Stimulated activated CD8-positive, alpha-beta memory T cell treated with anti-CD3 and anti-CD28 coated beads, Interleukin-12 subunit alpha, Interleukin-12 subunit beta, amount 100 ng/mL, for 1 hour (primary cell): Measurements from ENCODE around the gene DDX42.

Source experiments
- DNase-seq: peaks from one replicate; pipeline ENCODE4 v3.0.0-alpha.2; 2020; ENCODE audit warnings: low read depth

The DDX42 gene

GRCh38 chr17:63823659-63824331 lies 49.8 kb downstream of the DDX42 start:
- no peak for DNase-seq

GRCh38 chr17:63824362-63824761 lies 50.4 kb downstream of the DDX42 start:
- no peak for DNase-seq

- DNase-seq, result no peak
Observed at GRCh38 chr17:63826468-63827001, 52.6 kb downstream of the DDX42 start.

GRCh38 chr17:63827002-63827800 lies 53.2 kb downstream of the DDX42 start, which contains the start of the genes FTSJ3 and PSMC5:
TSS of gene FTSJ3 (minus strand) at chr17:63827663. CDS start at chr17:63826902, 761 bp downstream.
TSS of gene PSMC5 (plus strand) at chr17:63827431. CDS start at chr17:63827491, 60 bp downstream.
- peak; percentile 94 for DNase-seq

GRCh38 chr17:63827801-63828221 lies 53.8 kb downstream of the DDX42 start:
- no peak for DNase-seq

GRCh38 chr17:63828936-63829335 lies 55.0 kb downstream of the DDX42 start:
- no peak for DNase-seq

- no peak for DNase-seq
Observed at GRCh38 chr17:63830278-63830677, 56.3 kb downstream of the DDX42 start.

- DNase-seq, result no peak
Observed at GRCh38 chr17:63830904-63831491, 57.0 kb downstream of the DDX42 start.

GRCh38 chr17:63831505-63831904 lies 57.5 kb downstream of the DDX42 start:
- no peak for DNase-seq

GRCh38 chr17:63832014-63832413 lies 58.0 kb downstream of the DDX42 start:
- no peak for DNase-seq

- DNase-seq, result no peak
Observed at GRCh38 chr17:63832455-63832854, 58.5 kb downstream of the DDX42 start.

- no peak for DNase-seq
Observed at GRCh38 chr17:63833026-63833740, 59.2 kb downstream of the DDX42 start.

GRCh38 chr17:63833741-63834373 lies 59.9 kb downstream of the DDX42 start:
- DNase-seq, result no peak

- no peak for DNase-seq
Observed at GRCh38 chr17:63834431-63835166, 60.6 kb downstream of the DDX42 start.

- DNase-seq, result no peak
Observed at GRCh38 chr17:63835167-63835720, 61.3 kb downstream of the DDX42 start.

- no peak for DNase-seq
Observed at GRCh38 chr17:63836811-63837210, 62.8 kb downstream of the DDX42 start.

GRCh38 chr17:63837480-63837879 lies 63.5 kb downstream of the DDX42 start:
- DNase-seq, result no peak

GRCh38 chr17:63837962-63838600 lies 64.1 kb downstream of the DDX42 start:
- DNase-seq, result no peak

GRCh38 chr17:63838631-63839171 lies 64.7 kb downstream of the DDX42 start:
- no peak for DNase-seq
